SK-N-SH (cell line): Measurements from ENCODE around the gene STON2. TPM values are rescaled to one million over a fixed set of nuclear protein-coding genes. Genes with fewer than 3 reads are reported as not detected.

Source experiments
- CTCF ChIA-PET: fragments of 300-600, 350-600 bp; formaldehyde crosslinking; extraction: SDS; loops from one replicate; lab custom pipeline; 2021; lab: Yijun Ruan, JAX
- POLR2A ChIA-PET: fragments of 350-600 bp; sonication (Branson Sonifier 250); formaldehyde crosslinking; extraction: SDS; loops from one replicate; lab custom pipeline; 2020; ENCODE audit warnings: antibody characterized with exemption, inconsistent platforms; lab: Yijun Ruan, JAX
- DNase-seq: peaks from one replicate; pipeline ENCODE4 v3.0.0; 2012
- H2AFZ ChIP-seq: fragments of 200-600 bp; sonication (generic); 2 replicates; pipeline ENCODE4 v1.8.1; 2016; ENCODE audit warnings: antibody characterized with exemption, mild to moderate bottlenecking, low read depth
- H3F3A ChIP-seq: fragments of 200-600 bp; sonication (generic); replicated peaks from 2 replicates; pipeline ENCODE3; 2016; ENCODE audit warnings: antibody characterized with exemption, mild to moderate bottlenecking; ENCODE audit not compliant: insufficient read depth
- H3K27ac ChIP-seq, 2 experiments: fragments of 200-500 bp in 1 of 2; fragments of 200-600 bp in 1 of 2; sonication (Bioruptor generic) in 1 of 2; sonication (generic), shearing (Covaris generic) in 1 of 2; 2 replicates each; pipeline versions ENCODE4 v1.5.1 to v1.6.1; 2014 to 2016; ENCODE audit warnings: low read depth in 2 of 2, inconsistent platforms in 1 of 2, low read length in 1 of 2, mild to moderate bottlenecking in 1 of 2, mixed read lengths in 1 of 2
- H3K27me3 ChIP-seq: fragments of 200-600 bp; sonication (generic), shearing (Covaris generic); 2 replicates; pipeline ENCODE4 v1.6.1; 2016; ENCODE audit warnings: mixed run types; ENCODE audit not compliant: insufficient read depth
- H3K36me3 ChIP-seq, 2 experiments: fragments of 200-500 bp in 1 of 2; fragments of 200-600 bp in 1 of 2; sonication (Bioruptor generic) in 1 of 2; sonication (generic) in 1 of 2; replicated peaks in 1 of 2; 2 replicates each; pipeline versions ENCODE3 to v1.5.1; 2014 to 2016; ENCODE audit warnings: low read length in 1 of 2, mild to moderate bottlenecking in 1 of 2; ENCODE audit not compliant: insufficient read depth in 2 of 2, control insufficient read depth in 1 of 2
- H3K4me1 ChIP-seq, 2 experiments: fragments of 200-500 bp in 1 of 2; fragments of 200-600 bp in 1 of 2; sonication (Bioruptor generic) in 1 of 2; sonication (generic), shearing (Covaris generic) in 1 of 2; 2 replicates each; pipeline versions ENCODE4 v1.5.1 to v1.6.1; 2014 to 2016; ENCODE audit warnings: low read depth in 1 of 2, low read length in 1 of 2, mixed run types in 1 of 2; ENCODE audit not compliant: insufficient read depth in 2 of 2, control insufficient read depth in 1 of 2
- H3K4me2 ChIP-seq: fragments of 200-600 bp; sonication (generic), shearing (Covaris generic); 2 replicates; pipeline ENCODE4 v1.6.1; 2017; ENCODE audit warnings: mixed run types
- H3K4me3 ChIP-seq, 2 experiments: fragments of 200-500 bp in 1 of 2; fragments of 200-600 bp in 1 of 2; sonication (Bioruptor generic) in 1 of 2; sonication (generic), shearing (Covaris generic) in 1 of 2; 2 replicates each; pipeline versions ENCODE4 v1.5.1 to v1.8.1; 2014 to 2016; ENCODE audit warnings: low read depth in 2 of 2, inconsistent platforms in 1 of 2, low read length in 1 of 2, mild to moderate bottlenecking in 1 of 2, mixed read lengths in 1 of 2, moderate library complexity in 1 of 2
- H3K79me2 ChIP-seq: fragments of 200-600 bp; sonication (generic); 2 replicates; pipeline ENCODE4 v1.8.1; 2017; ENCODE audit warnings: mild to moderate bottlenecking; ENCODE audit not compliant: insufficient read depth
- H3K9ac ChIP-seq: fragments of 200-600 bp; sonication (generic); 2 replicates; pipeline ENCODE4 v1.6.1; 2017; ENCODE audit warnings: mixed run types
- H3K9me2 ChIP-seq: fragments of 200-600 bp; sonication (generic); 2 replicates; pipeline ENCODE4 v1.6.1; 2017; ENCODE audit warnings: mixed run types
- H3K9me3 ChIP-seq: fragments of 200-600 bp; sonication (generic); 2 replicates; pipeline ENCODE4 v1.6.1; 2017; ENCODE audit warnings: mixed run types, mild to moderate bottlenecking, moderate library complexity
- H4K20me1 ChIP-seq: fragments of 200-600 bp; sonication (generic); 2 replicates; pipeline ENCODE4 v1.6.1; 2017; ENCODE audit warnings: mild to moderate bottlenecking, mixed run types; ENCODE audit not compliant: insufficient read depth
- CHD2 ChIP-seq: fragments of 150-350 bp; IDR thresholded peaks from 2 replicates; pipeline ENCODE4 v1.6.1; 2018; ENCODE audit warnings: low read length; ENCODE audit not compliant: partially characterized antibody
- ELF1 ChIP-seq: IDR thresholded peaks from 2 replicates; pipeline ENCODE4 v1.4.0; 2012
- FOXM1 ChIP-seq: IDR thresholded peaks from 2 replicates; pipeline ENCODE4 v1.4.0; 2012; ENCODE audit warnings: low read depth, mild to moderate bottlenecking
- MXI1 ChIP-seq: IDR thresholded peaks from 2 replicates; pipeline ENCODE4 v1.6.1; 2012; ENCODE audit warnings: mild to moderate bottlenecking, low read depth, low read length, improper control_type of control experiment
- POLR2AphosphoS5 ChIP-seq: IDR thresholded peaks from 2 replicates; pipeline ENCODE4 v1.6.1; 2012; ENCODE audit warnings: low read depth, low read length
- RAD21 ChIP-seq: IDR thresholded peaks from 2 replicates; pipeline ENCODE4 v1.6.1; 2012; ENCODE audit warnings: mild to moderate bottlenecking, low read length
- ZBTB33 ChIP-seq: IDR thresholded peaks from 2 replicates; pipeline ENCODE4 v1.4.0; 2012; ENCODE audit warnings: low read depth, borderline replicate concordance
- WGBS: methylation state at CpG from one replicate; pipeline ENCODE4 v1.1.6; 2017; ENCODE audit warnings: low lambda C conversion rate; 5-methylcytosine and 5-hydroxymethylcytosine counted together
- polyA plus RNA-seq, 3 experiments: library from polyadenylated mRNA; depleted of rRNA; stranded (reverse); fragments of >200 nt; gene quantifications; 2 replicates each; pipeline ENCODE4 v1.2.3, GENCODE V29; 2012
- TF ChIP-seq, protein P1 (sequence below): fragments of 150-350 bp; IDR thresholded peaks from 2 replicates; pipeline ENCODE4 v1.6.1; 2016; ENCODE audit warnings: mild to moderate bottlenecking, low read depth, low read length
- TF ChIP-seq, protein P2 (sequence below): IDR thresholded peaks from 2 replicates; pipeline ENCODE4 v1.4.0; 2012; ENCODE audit warnings: low read depth, borderline replicate concordance
- TF ChIP-seq, protein P3 (sequence below): fragments of 150-350 bp; IDR thresholded peaks from 2 replicates; pipeline ENCODE4 v1.6.1; 2017; ENCODE audit warnings: antibody characterized with exemption, low read length, low read depth, borderline replicate concordance

Gene STON2
- polyA plus RNA-seq, 1 of the 3 experiments (the other 2 are of a cell fraction) = not detected

DNA sequence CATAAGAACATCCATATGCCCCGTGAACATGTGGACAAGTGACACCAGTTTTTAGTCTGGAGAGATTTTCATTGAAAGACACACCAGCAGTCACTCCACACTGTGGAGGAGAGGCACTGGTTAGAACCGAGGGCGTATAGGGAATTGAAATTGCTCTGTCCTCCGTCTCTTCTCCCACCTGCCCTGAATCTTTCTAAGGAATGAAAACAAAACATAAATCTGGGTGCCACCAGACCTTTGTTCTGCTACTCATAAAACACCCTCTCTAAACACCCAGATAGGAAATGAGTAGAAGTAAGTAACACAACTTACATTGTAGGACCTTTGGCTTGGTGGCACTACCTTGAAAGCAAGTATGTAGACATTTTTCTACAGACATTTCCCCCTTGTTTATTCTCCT is 37.1 kb upstream of the STON2 start:
- no peak overlapping the region for H3K9ac ChIP-seq
- no peak overlapping the region for H3K4me3 ChIP-seq
- no peak overlapping the region for H3K27ac ChIP-seq
- CTCF ChIA-PET = interaction anchor here (0.8 to 2.8 kb wide), 2 partner anchors 10 to 17 kb away, joined by 3 to 19 read pairs; no protein-coding TSS in a partner anchor
- no peaks in the 10 kb centered on the region for H3K36me3 ChIP-seq
- POLR2A ChIA-PET = no interaction called here
- H3K4me2 ChIP-seq = no peak overlapping the region
- H3K9me2 ChIP-seq = no peaks in the 10 kb centered on the region
- H3F3A ChIP-seq = no peaks in the 10 kb centered on the region
- no peak for DNase-seq
- no peak overlapping the region for H2AFZ ChIP-seq
- 41% methylated on average over 4 of the region's 4 CpGs for WGBS
- no peaks in the 10 kb centered on the region for H4K20me1 ChIP-seq
- H3K79me2 ChIP-seq = no peaks in the 10 kb centered on the region
- peaks cover 0 to 8% of the 10 kb centered on the region in 2 experiments; a peak in 1 of 4 replicates for H3K4me1 ChIP-seq
- TF ChIP-seq, protein P1, sequence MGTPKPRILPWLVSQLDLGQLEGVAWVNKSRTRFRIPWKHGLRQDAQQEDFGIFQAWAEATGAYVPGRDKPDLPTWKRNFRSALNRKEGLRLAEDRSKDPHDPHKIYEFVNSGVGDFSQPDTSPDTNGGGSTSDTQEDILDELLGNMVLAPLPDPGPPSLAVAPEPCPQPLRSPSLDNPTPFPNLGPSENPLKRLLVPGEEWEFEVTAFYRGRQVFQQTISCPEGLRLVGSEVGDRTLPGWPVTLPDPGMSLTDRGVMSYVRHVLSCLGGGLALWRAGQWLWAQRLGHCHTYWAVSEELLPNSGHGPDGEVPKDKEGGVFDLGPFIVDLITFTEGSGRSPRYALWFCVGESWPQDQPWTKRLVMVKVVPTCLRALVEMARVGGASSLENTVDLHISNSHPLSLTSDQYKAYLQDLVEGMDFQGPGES = no peak
- TF ChIP-seq MXI1 (no peak), RAD21 (no peak), CHD2 (no peak), FOXM1 (no peak), ELF1 (no peak), POLR2AphosphoS5 (no peak), ZBTB33 (no peak)
- TF ChIP-seq, protein P2, sequence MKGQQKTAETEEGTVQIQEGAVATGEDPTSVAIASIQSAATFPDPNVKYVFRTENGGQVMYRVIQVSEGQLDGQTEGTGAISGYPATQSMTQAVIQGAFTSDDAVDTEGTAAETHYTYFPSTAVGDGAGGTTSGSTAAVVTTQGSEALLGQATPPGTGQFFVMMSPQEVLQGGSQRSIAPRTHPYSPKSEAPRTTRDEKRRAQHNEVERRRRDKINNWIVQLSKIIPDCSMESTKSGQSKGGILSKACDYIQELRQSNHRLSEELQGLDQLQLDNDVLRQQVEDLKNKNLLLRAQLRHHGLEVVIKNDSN = no peak
- TF ChIP-seq, protein P3, sequence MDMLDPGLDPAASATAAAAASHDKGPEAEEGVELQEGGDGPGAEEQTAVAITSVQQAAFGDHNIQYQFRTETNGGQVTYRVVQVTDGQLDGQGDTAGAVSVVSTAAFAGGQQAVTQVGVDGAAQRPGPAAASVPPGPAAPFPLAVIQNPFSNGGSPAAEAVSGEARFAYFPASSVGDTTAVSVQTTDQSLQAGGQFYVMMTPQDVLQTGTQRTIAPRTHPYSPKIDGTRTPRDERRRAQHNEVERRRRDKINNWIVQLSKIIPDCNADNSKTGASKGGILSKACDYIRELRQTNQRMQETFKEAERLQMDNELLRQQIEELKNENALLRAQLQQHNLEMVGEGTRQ = no peak
- TF ChIP-seq, all 33 proteins: peak for 0
- Histone ChIP-seq H3K27me3 (peaks cover 32% of the 10 kb centered on the region), H3K9me3 (no peaks in the 10 kb centered on the region)
